HG03025 (cell line): ENCODE measurements around the gene LMNTD1.
"Not testable (repeated sequence)": the region's sequence is repeated elsewhere in the genome, so short reads cannot be mapped to it uniquely, and the experiment has no call there.

ENCODE experiments used
- ATAC-seq: cut with Tn5 transposase; IDR thresholded peaks from one replicate; pipeline ENCODE4 v1.9.1; 2021; ENCODE audit warnings: mild to moderate bottlenecking, moderate library complexity; ENCODE audit not compliant: unreplicated experiment, low FRiP score

LMNTD1 gene, protein sequence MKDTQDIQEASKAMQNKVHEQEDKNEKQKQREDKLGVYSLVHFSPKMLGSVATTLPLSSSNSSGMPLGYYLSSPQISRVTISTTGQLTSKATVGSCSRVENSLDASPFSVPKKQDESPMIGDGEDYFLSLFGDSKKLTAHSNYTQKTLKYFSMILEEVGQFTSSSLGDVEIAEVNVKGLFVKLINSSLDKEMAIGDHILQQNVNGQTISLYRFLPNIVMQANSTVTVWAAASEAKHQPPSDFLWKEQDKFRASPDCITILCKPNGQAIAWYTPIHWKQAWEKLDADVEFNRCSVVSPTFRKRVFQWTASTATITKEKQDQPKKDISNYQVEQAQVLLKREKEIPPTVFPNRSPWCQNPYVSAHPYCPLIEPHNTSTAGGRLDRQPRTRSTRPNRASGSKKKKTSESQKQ

DNA sequence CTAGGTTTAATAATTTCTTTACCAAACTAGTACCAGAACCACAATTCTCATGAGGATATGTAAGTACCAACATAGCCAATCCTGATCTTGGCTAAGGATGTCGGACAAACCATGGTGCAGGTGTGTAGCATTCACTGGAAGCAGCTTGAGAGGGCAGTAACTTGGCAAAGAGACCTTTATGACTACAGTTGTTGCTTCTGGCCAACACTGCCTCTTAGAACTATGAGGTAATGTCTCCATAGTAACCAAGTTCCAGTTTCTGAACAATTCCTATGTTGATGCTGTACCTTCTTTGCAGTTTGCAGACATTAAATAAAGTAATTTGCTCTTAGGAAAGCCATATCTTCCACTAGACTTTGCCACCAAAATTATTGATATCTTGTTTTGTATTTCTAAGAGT, at the start of gene LMNTD1:
Gene LMNTD1 (minus strand): TSS at position 186 of the 400 bp plus-strand sequence. CDS start 324 bp downstream, outside the sequence.
- ATAC-seq, result no peak

DNA sequence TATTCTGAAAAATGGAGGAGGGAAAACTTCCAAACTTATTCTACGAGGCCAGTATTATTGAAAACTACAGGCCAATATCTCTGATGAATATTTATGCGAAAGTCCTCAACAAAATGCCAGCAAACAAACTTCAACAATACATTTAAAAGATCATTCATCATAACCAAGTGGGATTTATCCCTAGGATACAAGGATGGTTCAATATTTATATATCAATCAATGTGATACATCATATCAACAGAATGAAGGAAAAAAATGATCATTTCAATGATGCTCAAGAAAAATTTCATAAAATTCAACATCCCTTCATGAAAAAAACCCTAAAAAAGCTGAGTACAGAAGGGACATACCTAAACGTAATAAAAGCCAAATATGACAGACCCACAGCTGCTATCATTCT, 45.9 kb upstream of the LMNTD1 start:
- no peak for ATAC-seq

DNA sequence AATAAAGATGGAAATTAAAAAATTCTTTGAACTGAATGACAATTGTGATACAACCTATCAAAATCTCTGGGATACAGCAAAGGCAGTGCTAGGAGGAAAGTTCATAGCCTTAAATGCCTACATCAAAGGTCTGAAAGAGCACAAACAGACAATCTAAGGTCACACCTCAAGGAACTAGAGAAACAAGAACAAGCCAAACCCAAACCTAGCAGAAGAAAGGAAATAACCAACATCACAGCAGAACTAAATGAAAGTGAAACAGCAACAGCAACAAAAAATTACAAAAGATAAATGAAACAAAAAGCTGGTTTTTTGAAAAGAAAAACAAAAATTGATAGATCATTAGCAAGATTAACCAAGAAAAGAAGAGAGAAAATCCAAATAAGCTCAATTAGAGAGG, 42.4 kb upstream of the LMNTD1 start:
- ATAC-seq, result not testable (repeated sequence)

DNA sequence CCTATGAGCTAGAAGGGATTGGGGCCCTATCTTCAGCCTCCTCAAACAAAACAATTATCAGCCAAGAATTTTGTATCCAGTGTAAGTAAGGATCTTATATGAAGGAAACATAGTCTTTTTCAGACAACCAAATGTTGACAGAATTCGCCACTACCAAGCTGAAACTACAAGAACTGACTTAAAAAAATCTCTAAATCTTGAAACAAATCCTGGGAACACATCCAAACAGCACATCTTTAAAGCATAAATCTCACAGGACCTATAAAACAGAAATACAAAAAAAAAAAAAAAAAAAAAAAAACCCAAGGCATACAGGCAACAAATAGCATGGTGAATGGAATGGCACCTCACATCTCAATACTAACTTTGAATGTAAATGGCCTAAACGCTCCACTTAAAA, 41.3 kb upstream of the LMNTD1 start:
- no peak for ATAC-seq

DNA sequence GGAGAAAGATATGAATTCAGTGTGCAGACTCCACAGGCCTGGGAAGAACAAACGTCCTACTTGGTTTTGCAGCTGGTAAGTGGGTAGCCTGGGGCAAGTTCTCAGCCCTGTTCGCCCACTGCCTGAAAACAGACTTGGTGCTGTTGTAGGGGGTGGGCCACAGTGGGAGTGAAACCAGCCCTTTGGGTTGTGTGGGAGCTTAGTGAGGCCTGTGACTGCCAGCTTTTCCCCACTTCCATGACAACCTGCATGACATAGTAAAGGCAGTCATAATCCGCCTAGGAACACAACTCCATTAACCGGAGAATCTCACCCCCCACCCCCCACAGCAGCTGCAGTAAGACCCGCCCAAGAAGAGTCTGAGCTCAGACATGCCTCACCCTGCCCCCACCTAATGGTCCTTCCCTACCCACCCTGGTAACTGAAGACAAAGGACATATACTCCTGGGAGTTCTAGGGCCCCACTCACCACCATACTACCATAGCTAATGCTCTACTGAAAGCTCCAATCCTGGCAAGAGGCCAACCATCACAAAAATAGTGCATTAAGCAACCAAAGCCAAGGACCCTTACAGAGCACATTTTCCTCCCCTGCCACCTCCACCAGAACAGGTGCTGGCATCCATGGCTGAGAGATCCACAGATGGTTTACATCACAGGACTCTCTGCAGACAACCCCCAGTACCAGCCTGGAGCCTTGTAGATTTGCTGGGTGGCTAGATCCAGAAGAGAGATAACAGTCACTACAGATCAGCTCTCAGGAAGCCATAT, 39.8 kb upstream of the LMNTD1 start:
- no peak for ATAC-seq

DNA sequence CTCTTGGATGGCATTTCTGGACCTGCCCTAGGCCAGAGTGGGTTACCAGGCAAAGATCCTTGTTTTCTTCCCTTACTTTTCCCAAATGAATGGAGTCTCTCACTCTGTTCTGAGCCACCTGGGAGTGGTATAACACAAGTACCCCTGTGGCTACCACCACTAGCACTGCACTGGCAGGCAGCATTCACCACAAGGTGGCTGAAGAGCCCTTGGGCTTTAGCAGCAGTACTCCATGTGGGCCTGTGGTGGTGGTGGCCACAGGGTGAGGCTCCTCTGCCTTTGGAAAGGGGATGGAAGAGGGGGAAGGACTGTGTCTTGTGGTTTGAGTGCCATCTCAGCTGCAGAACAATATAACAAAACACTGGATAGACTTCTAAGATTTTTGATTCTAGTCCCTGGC, 38.1 kb upstream of the LMNTD1 start:
- no peak for ATAC-seq

DNA sequence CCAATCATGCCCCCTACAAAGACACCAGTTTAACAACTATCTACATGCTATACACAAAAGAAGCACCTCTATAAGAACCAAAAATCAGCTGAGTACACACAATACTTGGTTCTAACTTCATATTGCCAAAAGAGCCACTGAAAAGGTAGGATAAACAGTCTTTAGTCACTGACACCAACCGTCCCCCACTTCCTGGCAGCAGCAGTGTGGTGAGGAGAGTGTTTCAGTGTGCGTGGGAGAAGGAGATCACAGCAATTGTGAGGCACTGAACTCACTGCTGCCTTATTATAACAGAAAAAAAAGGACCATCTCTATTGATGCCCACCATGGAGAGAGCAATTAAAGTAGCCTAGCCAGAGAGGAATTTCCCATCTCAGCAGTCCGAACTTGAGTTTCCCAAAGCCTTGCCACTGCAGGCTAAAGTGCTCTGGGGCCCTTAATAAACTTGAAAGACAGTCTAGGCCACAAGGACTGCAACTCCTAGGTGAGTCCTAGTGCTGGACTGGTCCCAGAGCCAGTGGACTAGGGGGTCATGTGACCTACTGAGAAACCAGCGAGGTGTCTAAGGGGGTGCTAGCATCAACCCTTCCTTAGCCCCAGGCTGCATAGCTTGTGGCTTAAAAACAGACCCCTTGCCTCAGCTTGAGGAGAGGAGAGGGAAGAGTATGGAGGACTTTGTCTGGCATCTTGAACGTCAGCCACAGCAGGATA, 37.1 kb upstream of the LMNTD1 start:
- no peak for ATAC-seq

DNA sequence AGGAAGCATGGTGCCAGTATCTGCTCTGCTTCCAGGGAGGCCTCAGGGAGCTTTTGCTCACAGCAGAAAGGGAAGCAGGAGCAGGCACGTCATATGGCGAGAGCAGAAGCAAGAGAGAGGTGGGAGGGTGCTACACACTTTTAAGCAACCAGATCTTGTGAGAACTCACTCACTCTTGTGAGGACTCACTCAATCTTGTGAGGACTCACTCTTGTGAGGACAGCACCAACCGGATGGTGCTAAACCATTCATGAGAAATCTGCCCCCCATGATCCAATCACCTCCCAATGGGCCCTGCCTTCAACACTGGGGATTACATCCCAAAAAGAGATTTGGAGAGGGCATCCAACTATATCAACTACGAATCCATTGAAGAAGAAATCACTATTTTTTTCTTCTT, 34.3 kb upstream of the LMNTD1 start:
- ATAC-seq, result no peak

DNA sequence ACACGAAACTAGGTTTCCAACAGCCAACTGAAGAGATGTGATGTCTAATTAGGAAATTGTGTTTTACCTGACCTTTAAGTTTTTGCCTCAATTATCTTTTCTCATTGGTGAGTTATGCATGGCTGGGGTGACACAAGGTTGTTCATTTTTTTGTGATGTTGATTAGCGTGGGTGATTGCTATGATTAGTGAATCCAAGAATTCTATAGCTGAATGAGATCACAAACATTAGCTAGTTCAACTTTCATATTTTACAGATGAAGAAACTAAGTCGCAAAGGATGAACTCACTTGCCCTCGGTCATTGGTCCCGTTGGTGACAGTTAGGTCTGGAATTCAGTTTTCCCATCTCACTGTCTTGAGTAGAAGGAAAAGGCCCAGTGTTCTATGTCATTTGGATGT, 32.6 kb upstream of the LMNTD1 start:
- no peak for ATAC-seq

DNA sequence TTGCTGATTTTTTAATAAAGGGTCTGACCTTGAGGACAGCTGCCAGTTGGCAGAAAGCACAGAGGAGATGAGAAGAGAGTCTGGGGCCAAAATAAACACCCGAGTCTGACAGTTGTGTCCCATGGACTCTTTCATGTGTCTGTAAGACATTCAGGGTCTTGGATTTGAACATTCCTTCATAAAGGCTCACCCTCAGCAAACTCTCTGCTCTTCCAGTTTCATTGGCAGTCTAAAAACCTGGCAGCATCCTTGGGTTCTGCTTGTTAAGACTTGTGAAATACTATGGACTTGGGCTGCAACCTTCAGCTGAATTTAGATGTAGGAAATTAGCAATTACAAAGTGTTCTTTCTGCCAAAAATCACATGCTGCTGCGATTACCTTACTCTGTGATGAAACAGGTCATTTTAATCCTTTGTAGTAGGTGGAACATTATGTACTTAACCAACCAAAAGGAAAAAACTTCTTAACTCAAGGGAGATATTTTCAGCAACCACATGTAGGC, 32.0 kb upstream of the LMNTD1 start:
- no peak for ATAC-seq

DNA sequence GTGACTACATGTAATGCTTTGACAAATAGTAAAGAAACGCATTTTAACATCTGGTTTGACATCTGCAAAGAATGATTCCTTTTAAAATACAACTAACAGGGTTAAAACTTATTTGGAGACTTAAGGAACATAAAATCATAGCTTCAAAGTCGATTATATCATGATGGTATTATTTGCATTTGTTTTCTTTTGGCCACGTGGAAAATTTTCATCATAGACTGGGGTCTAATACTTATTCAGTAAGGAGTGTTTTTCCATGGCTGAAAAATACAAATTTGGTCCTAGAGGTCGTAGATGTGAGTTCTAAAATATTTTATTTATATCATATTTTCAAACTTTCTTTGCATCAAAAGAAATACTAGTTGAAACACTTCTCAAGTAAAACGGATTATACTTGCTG, 31.5 kb upstream of the LMNTD1 start:
- ATAC-seq, result no peak

DNA sequence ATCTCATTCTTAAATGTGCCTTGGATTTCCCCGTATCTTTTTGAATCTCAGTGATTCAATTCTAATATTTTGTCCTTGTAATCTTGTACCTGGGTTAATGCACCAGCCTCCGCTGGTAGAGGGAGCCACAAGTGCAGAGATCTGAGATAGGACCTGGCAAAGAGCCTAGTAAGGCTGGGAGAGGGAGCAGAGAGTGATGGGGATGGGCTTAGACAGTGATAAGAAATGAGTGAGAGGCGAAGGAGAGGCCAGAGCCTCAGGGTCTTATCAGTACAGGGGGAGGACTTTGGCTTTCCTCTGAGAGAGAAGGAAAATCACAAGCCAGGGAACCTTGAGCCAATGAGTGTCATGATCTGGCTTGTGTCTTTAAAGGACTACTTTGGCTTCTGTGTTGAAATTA, 30.5 kb upstream of the LMNTD1 start:
- no peak for ATAC-seq

DNA sequence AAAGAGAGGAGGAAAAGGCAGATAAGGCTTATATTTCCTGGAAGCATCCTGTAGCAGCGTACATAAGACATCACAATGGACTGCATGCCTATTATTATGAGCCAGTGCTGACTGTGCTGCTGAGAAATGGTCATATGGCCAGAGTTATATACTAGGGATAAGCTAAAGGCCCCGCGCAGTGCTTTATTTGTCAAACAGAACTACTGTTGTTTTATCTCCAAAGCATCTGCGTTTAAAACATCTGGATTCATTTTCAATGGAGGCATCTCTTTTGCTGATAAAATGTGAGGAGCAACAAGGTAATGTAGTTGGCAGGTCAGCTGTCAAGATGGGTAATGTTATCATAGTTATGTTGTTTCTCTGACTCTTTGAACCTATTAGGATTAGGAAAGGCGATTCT, 28.0 kb upstream of the LMNTD1 start:
- ATAC-seq, result no peak

DNA sequence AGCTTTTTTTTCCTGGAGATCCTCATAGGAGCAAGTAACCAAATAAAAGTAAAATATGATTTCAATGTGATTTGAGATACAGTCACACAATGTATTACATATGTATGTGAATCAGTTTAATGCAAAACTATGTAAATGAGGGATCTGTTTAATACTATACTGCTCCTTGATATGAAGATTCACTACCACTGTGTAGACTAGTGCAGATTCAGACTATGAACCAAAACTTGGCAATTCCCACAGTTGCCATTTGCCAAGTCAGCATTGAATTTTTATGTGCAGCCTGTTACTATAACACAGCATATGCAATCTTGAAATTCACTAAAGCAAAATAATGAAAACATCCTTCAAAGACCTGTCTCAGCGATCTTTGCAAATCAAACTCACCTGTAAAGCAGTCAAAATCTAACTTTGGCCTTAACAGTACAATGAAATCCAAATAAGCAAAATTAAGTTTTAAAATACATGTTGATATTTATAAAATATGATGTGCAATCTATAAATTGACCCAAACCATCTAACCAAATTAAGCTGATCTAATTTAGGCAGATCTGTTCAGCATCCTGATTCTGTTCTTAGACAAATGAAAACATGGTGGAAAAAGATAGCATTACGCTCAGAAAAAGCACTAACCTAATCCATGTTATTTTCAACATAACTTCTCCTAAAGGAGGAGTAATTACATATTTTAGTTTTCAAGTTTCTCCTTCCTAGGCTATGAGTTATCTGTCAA, 25.5 kb upstream of the LMNTD1 start:
- ATAC-seq, result no peak

DNA sequence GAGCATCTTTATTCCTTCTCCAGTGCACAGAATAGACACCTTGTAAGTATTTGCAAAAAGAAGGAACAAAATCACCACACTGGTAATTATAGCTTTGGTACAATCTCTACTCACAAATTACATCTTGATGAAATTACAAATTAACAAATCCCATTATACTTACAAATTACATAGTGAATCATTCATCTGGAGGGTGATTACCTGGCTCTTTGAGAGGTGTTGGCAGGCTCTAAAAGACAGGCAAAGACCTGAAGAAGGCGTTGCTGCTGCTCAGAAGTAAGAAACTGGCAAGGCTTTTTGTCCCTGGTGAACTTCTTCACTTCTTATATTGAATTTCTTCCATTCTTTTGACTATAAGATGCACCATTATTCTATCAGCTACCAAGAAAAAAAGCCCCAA, 21.7 kb upstream of the LMNTD1 start:
- no peak for ATAC-seq

DNA sequence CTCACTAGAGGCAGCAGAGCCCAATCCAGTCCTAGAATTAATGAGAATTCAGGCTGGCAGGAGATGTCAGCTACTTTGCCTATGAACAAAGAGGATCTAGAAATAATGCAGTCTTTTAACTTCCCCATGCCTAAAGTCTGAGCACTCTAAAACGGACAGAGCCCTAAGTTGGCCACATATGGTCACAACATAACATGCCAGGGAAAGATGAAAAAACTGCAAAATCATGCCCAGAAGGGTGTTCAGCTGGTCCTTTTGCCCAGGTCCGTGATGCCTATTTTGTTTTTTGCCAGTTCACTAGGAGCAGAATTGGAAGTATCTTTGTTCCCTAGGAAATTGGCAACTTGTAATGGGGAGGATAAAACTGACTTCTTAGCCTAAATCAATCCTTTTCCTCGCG, 20.3 kb upstream of the LMNTD1 start:
- ATAC-seq, result no peak

DNA sequence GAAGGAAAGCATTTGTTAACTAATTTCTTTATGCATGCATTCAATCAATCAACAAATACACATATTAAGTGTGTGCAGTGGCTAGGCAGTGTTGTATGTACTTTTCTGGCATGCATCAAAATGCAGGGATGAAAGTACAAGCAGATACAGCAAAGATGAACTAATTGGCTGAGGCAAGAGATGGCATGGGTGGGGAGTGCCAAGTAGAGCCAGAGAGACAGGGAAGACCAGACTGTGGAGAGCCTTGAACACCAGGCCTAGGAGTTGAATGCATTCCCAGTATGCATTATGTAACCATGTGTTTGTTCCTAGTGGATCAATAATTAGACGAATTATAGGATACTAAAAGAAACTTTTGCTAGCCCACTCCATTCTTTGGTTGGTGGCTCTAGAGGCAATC, 17.3 kb upstream of the LMNTD1 start:
- ATAC-seq, result no peak

DNA sequence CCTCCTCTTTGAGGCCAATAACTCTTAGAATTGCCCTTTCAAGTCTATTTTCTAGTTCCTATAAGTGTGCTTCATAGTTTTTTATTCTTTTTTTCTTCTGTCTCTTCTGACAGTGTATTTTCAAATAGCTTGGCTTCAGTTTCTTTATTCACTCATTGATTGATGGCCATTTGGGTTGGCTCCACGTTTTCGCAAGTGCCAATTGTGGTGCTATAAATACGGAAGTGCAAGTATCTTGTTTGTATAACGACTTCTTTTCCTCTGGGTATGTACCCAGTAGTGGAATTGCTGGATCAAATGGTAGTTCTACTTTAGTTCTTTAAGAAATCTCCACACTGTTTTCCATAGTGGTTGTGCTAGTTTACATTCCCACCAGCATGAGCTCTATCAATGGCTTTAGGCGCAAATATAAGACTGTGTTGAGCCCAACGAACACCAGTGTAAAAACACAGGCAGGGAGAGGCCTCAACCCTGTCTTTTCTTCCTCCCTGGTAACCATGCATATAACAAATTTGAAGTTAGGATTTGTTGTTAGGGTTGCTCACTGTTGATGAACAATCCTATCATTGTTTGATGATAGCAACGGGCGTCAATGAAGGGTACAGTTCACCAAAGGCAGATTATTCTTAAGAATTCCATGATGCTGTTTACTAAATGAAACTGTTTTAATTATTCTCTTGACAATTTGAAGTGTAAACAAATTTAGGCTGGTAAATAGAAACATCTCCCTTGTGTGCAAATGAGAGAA, 13.3 kb upstream of the LMNTD1 start:
- no peak for ATAC-seq

DNA sequence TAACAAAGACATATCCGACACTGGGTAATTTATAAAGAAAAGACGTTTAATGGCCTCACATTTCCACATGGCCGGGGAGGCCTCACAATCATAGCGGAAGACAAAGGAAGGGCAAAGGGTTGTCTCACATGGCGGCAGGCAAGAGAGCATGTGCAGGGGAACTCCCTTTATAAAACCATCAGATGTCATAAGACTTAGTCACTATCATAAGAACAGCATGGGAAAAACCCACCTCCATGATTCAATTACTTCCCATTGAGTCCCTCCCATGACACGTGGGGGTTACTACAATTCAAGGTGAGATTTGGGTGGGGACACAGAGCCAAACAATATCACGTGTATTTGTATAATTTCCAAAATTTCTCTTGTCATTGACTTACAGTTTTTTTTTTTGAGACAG, 5.5 kb upstream of the LMNTD1 start:
- no peak for ATAC-seq
